Measurements from ENCODE around the gene ZPR1. TPM values are rescaled to one million over a fixed set of nuclear protein-coding genes. Genes with fewer than 3 reads are reported as not detected.

Gene ZPR1
- total RNA-seq, 4 donors from 2014 or later = 18.1 to 45.9 (median 39.2) TPM

GRCh38 chr11:116826751-116827431 is 39.1 kb upstream of the ZPR1 start:
- no peak for TF ChIP-seq CTCF (IDR thresholded peaks at IDR 0.05)
- no peak for TF ChIP-seq EP300 (IDR thresholded peaks at IDR 0.05)
- TF ChIP-seq POLR2AphosphoS5 (IDR thresholded peaks at IDR 0.05) = no peak
- TF ChIP-seq POLR2A (IDR thresholded peaks at IDR 0.05) = no peak
- H3K4me1 ChIP-seq = no peaks in the 10 kb centered on the region
- no peak overlapping the region for H3K27ac ChIP-seq
- H3K4me3 ChIP-seq = no peak overlapping the region
- H3K27me3 ChIP-seq = no peaks in the 10 kb centered on the region
- WGBS, 2 donors (ENCODE audit: low coverage in 1 of 2) = 65% methylated on average over 3 of the region's 9 CpGs; no CpG with 5 or more reads in 1 of the 2 donors
- no peaks in the 10 kb centered on the region for H3K36me3 ChIP-seq
- no peak for ATAC-seq
- no peaks in the 10 kb centered on the region for H3K9me3 ChIP-seq

- TF ChIP-seq CTCF (IDR thresholded peaks at IDR 0.05) = no peak
- TF ChIP-seq POLR2AphosphoS5 (IDR thresholded peaks at IDR 0.05) = no peak
- TF ChIP-seq POLR2A (IDR thresholded peaks at IDR 0.05) = no peak
- Histone ChIP-seq H3K9me3 (no peaks in the 10 kb centered on the region), H3K36me3 (no peaks in the 10 kb centered on the region), H3K27ac (no peak overlapping the region), H3K4me3 (no peak overlapping the region), H3K4me1 (no peaks in the 10 kb centered on the region), H3K27me3 (no peaks in the 10 kb centered on the region)
- 82 to 84% methylated on average over 5 to 9 of the region's 22 CpGs for WGBS, 2 donors (ENCODE audit: low coverage in 1 of 2)
- ATAC-seq = no peak
Measured at GRCh38 chr11:116825854-116826750, 38.3 kb upstream of the ZPR1 start.

- H3K27ac ChIP-seq = no peak overlapping the region
- WGBS, 2 donors (ENCODE audit: low coverage in 1 of 2) = 64 to 100% methylated on average over 1 to 5 of the region's 5 CpGs
- no peak for TF ChIP-seq CTCF (IDR thresholded peaks at IDR 0.05)
- no peak for TF ChIP-seq EP300 (IDR thresholded peaks at IDR 0.05)
- TF ChIP-seq POLR2A (IDR thresholded peaks at IDR 0.05) = no peak
- no peak for TF ChIP-seq POLR2AphosphoS5 (IDR thresholded peaks at IDR 0.05)
- H3K4me1 ChIP-seq = no peaks in the 10 kb centered on the region
- no peaks in the 10 kb centered on the region for H3K9me3 ChIP-seq
- H3K36me3 ChIP-seq = no peaks in the 10 kb centered on the region
- no peak overlapping the region for H3K4me3 ChIP-seq
- no peaks in the 10 kb centered on the region for H3K27me3 ChIP-seq
- no peak for ATAC-seq
Measured at GRCh38 chr11:116825434-116825833, 37.6 kb upstream of the ZPR1 start.

GRCh38 chr11:116823031-116823843 is 35.4 kb upstream of the ZPR1 start, which contains the start of gene APOA4:
Gene APOA4, minus strand, starts transcription at chr11:116823304. Its CDS starts 113 bp downstream, at chr11:116823191.
- Histone ChIP-seq H3K4me3 (no peak within 1 kb of the TSS), H3K9me3 (no peaks in the 10 kb centered on the region), H3K36me3 (no peaks in the 10 kb centered on the region), H3K27ac (no peak within 1 kb of the TSS), H3K4me1 (no peaks in the 10 kb centered on the region), H3K27me3 (no peaks in the 10 kb centered on the region)
- WGBS, 2 donors (ENCODE audit: low coverage in 1 of 2) = 90 to 100% methylated on average over 1 to 2 of the region's 16 CpGs
- no peak for ATAC-seq
- TF ChIP-seq CTCF (IDR thresholded peaks at IDR 0.05) (no peak), POLR2AphosphoS5 (IDR thresholded peaks at IDR 0.05) (no peak), POLR2A (IDR thresholded peaks at IDR 0.05) (no peak), EP300 (IDR thresholded peaks at IDR 0.05) (no peak)
